Caco-2 (cell line): ENCODE results near the gene ZNF688. TPM values are rescaled to one million over a fixed set of nuclear protein-coding genes. Genes with fewer than 3 reads are reported as not detected.
A peak's percentile ranks its signal among the peaks of the same experiment; 100 is the strongest.

Source experiments
- BruUV-seq: library from RNA; stranded (reverse); fragments of 400-500 nt; replicated peaks from 2 replicates; lab custom pipeline; 2021; lab: Mats Ljungman, UMichigan
- CTCF ChIA-PET: fragments of 300-600 bp; sonication (Branson Sonifier 250); formaldehyde crosslinking; loops from one replicate; lab custom pipeline; 2022; ENCODE audit warnings: antibody characterized with exemption; lab: Charles Lee
- POLR2A ChIA-PET: fragments of 300-600 bp; sonication (Branson Sonifier 250); formaldehyde crosslinking; loops from one replicate; lab custom pipeline; 2022; ENCODE audit warnings: antibody characterized with exemption; lab: Charles Lee
- DNase-seq, 2 experiments: peaks; one replicate each; pipeline versions ENCODE4 v3.0.0 to v3.0.0-alpha.2; 2020 to 2022
- H3K27me3 ChIP-seq: replicated peaks from 2 replicates; pipeline ENCODE4 v1.6.0; 2011; ENCODE audit warnings: low read length; ENCODE audit not compliant: control insufficient read depth, insufficient read depth
- H3K36me3 ChIP-seq: 2 replicates; pipeline ENCODE4 v1.5.1; 2011; ENCODE audit warnings: low read length; ENCODE audit not compliant: control insufficient read depth, insufficient read depth
- H3K4me1 ChIP-seq: fragments of 250-450 bp; sonication (Bioruptor Pico); 2 replicates; pipeline ENCODE4 v1.5.1; 2020; ENCODE audit warnings: mild to moderate bottlenecking
- H3K4me3 ChIP-seq: 2 replicates; pipeline ENCODE4 v1.5.1; 2011; ENCODE audit warnings: low read depth, mild to moderate bottlenecking, control low read depth, low read length
- H3K9me3 ChIP-seq: fragments of 250-450 bp; sonication (Bioruptor Pico); 2 replicates; pipeline ENCODE4 v1.5.1; 2020; ENCODE audit warnings: mild to moderate bottlenecking, moderate library complexity
- H3K27ac Mint-ChIP-seq: one replicate; pipeline ENCODE4 v1.8.0; 2022; ENCODE audit warnings: mixed read lengths; ENCODE audit not compliant: unreplicated experiment
- H3K27me3 Mint-ChIP-seq: one replicate; pipeline ENCODE4 v1.8.0; 2022; ENCODE audit warnings: mixed read lengths; ENCODE audit not compliant: insufficient read depth, unreplicated experiment
- H3K36me3 Mint-ChIP-seq: one replicate; pipeline ENCODE4 v1.8.0; 2022; ENCODE audit warnings: mild to moderate bottlenecking, mixed read lengths; ENCODE audit not compliant: insufficient read depth, unreplicated experiment
- H3K4me1 Mint-ChIP-seq: one replicate; pipeline ENCODE4 v1.8.0; 2022; ENCODE audit warnings: low read depth, mixed read lengths; ENCODE audit not compliant: unreplicated experiment
- H3K4me3 Mint-ChIP-seq: one replicate; pipeline ENCODE4 v1.8.0; 2022; ENCODE audit warnings: mild to moderate bottlenecking, moderate library complexity, mixed read lengths; ENCODE audit not compliant: unreplicated experiment
- H3K9me3 Mint-ChIP-seq: one replicate; pipeline ENCODE4 v1.8.0; 2022; ENCODE audit warnings: mixed read lengths; ENCODE audit not compliant: unreplicated experiment
- intact Hi-C: fragments of 100-400 bp; cut with micrococcal nuclease; formaldehyde crosslinking; loops from one replicate; pipeline ENCODE4 v1.10.0; 2022; ENCODE audit not compliant: unreplicated experiment
- total RNA-seq: library from RNA; stranded (reverse); gene quantifications from 2 replicates; pipeline ENCODE4 v1.2.3, GENCODE V29; 2022
- TF ChIP-seq, protein P1 (sequence below), 2 experiments: fragments of 200-600 bp in 1 of 2; IDR thresholded peaks; 1 replicate in 1 of 2; 2 replicates in 1 of 2; pipeline versions ENCODE4 v1.5.1 to v1.8.0; 2011 to 2022; ENCODE audit warnings: antibody characterized with exemption in 1 of 2, control low read depth in 1 of 2, inconsistent platforms in 1 of 2, low read depth in 1 of 2, low read length in 1 of 2, mild to moderate bottlenecking in 1 of 2, moderate library complexity in 1 of 2; ENCODE audit not compliant: insufficient read depth in 1 of 2, severe bottlenecking in 1 of 2, unreplicated experiment in 1 of 2

ZNF688 gene
- total RNA-seq, 1 experiment from 2014 or later: 6.2 TPM

DNA sequence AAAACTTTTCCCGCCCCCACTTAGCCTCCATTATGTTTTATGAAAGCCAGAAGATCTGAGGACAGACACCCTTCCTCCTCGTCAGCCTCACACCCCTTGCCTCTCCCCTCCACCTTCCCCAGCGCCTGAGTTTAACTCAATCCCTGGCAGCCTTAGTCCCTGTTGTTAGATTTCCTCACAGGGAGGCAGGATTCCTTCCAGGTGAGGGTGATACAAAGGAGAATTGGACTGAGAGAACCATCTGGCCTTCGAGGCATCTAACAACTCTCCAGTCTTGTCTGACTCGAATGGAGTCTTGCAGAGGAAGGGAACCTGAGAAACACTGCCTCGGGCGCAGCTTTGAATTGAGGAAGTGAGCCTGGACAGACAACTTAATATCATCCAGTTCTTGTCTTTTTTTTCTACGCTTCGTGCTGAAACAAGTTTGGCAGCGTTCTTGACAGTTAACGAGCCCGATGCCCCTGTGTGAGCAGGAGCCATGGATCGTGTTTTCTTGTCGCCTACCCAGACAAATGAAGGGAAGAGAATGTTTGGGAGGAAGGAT lies 43.8 kb downstream of the ZNF688 start:
- TF ChIP-seq, protein P1, sequence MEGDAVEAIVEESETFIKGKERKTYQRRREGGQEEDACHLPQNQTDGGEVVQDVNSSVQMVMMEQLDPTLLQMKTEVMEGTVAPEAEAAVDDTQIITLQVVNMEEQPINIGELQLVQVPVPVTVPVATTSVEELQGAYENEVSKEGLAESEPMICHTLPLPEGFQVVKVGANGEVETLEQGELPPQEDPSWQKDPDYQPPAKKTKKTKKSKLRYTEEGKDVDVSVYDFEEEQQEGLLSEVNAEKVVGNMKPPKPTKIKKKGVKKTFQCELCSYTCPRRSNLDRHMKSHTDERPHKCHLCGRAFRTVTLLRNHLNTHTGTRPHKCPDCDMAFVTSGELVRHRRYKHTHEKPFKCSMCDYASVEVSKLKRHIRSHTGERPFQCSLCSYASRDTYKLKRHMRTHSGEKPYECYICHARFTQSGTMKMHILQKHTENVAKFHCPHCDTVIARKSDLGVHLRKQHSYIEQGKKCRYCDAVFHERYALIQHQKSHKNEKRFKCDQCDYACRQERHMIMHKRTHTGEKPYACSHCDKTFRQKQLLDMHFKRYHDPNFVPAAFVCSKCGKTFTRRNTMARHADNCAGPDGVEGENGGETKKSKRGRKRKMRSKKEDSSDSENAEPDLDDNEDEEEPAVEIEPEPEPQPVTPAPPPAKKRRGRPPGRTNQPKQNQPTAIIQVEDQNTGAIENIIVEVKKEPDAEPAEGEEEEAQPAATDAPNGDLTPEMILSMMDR (IDR thresholded peaks at IDR 0.05; ENCODE audit: insufficient read depth in 1 of 2, low read depth in 1 of 2, low read length in 1 of 2, severe bottlenecking in 1 of 2, unreplicated experiment in 1 of 2): peak in 1 of 2 experiments; percentile 1
- peaks cover 18% of the 10 kb centered on the region for H3K4me1 ChIP-seq
- peak in 1 of 2 experiments; percentile 59 for DNase-seq
- H3K4me1 Mint-ChIP-seq: peaks cover 6% of the 10 kb centered on the region
- ChIA-PET CTCF (interaction anchor here (0.9 to 1.3 kb wide), 5 partner anchors 8 to 118 kb away, joined by 3 to 15 read pairs (median 6); partner anchors contain the start of genes DCTPP1 and ZNF764), POLR2A (interaction anchor here (0.5 to 1.0 kb wide), 5 partner anchors 8 to 98 kb away, joined by 3 to 13 read pairs (median 7); partner anchors contain the start of genes DCTPP1, ZNF689 and ZNF764)
- TSS peak; percentile 87 for BruUV-seq
- no peaks in the 10 kb centered on the region for H3K27me3 Mint-ChIP-seq
- H3K27ac Mint-ChIP-seq: peak overlapping the region; percentile 75
- H3K36me3 ChIP-seq: no peaks in the 10 kb centered on the region; the same call in 1 of the 2 replicates
- H3K36me3 Mint-ChIP-seq: peaks cover 23% of the 10 kb centered on the region
- intact Hi-C loops: loop anchor here (1.0 to 10.0 kb wide), 4 partner anchors 41 to 170 kb away; partner anchors contain the start of genes DCTPP1, FBRS, PRR14 and SRCAP
- peak overlapping the region; percentile 82 for H3K4me3 Mint-ChIP-seq
- H3K27me3 ChIP-seq: no peaks in the 10 kb centered on the region
- no peaks in the 10 kb centered on the region for H3K9me3 Mint-ChIP-seq
- H3K9me3 ChIP-seq: no peaks in the 10 kb centered on the region
- H3K4me3 ChIP-seq: peak overlapping the region; percentile 26

DNA sequence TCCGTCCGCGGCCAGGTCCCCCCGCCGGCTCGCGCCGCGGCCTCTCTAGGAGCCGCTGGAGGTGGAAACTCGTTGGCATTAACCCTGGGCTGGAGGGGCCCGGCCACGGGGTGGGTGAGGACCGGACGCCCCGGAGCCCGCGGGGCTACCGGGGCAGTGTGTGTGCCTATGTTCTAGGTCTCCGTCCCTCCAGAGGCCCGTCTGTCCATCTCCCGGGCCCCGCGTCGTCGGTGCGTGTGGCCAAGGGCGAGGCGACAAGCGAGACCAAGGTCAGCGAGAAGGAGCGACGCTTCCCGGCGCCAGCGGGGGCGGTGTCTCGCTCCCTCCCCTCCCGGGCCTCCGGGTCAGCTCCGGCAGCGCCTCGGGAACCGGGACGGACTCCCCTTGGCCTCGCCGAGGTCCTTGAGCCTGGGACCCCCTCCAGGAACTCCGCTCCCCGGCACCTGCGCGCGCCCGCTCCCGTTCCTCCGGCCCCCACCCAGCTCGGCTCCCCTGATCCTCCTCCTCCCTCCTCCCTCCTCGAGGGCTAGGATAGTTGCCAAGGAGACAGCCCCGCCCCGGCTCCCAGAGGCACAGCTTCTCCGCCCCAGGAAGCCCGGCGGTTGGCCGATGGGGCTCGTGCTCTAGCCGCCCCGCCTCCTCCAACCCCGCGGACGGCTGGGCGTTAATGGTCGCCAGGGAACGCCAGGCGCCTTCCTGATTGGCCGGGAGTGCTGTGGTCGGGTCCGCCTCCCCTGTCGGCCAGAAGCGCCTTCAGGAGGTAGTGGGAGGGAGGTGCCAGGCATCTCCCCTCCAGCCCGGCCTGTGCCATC lies 44.5 kb downstream of the ZNF688 start:
- DNase-seq: peak; percentile 97 to 98
- ChIA-PET CTCF (interaction anchor here (0.6 to 1.3 kb wide), 5 partner anchors 9 to 388 kb away, joined by 3 to 15 read pairs (median 6); partner anchors contain the start of genes DCTPP1 and ZNF764), POLR2A (interaction anchor here (0.5 to 1.0 kb wide), 7 partner anchors 9 to 109 kb away, joined by 3 to 13 read pairs (median 7); partner anchors contain the start of genes DCTPP1, ZNF689 and ZNF764)
- H3K36me3 Mint-ChIP-seq: peaks cover 23% of the 10 kb centered on the region
- H3K36me3 ChIP-seq: no peaks in the 10 kb centered on the region; the same call in 1 of the 2 replicates
- peak overlapping the region; percentile 82 for H3K4me3 Mint-ChIP-seq
- no peaks in the 10 kb centered on the region for H3K27me3 Mint-ChIP-seq
- H3K27ac Mint-ChIP-seq: peak overlapping the region; percentile 75
- no peaks in the 10 kb centered on the region for H3K27me3 ChIP-seq
- no TSS peak for BruUV-seq
- H3K9me3 ChIP-seq: no peaks in the 10 kb centered on the region
- H3K4me1 Mint-ChIP-seq: peaks cover 12% of the 10 kb centered on the region
- TF ChIP-seq, protein P1 (IDR thresholded peaks at IDR 0.05; ENCODE audit: insufficient read depth in 1 of 2, low read depth in 1 of 2, low read length in 1 of 2, severe bottlenecking in 1 of 2, unreplicated experiment in 1 of 2): peak; percentile 36 to 43
- H3K4me1 ChIP-seq: peaks cover 25% of the 10 kb centered on the region
- no peaks in the 10 kb centered on the region for H3K9me3 Mint-ChIP-seq
- H3K4me3 ChIP-seq: peak overlapping the region; percentile 69
- intact Hi-C loops: loop anchor here (1.0 to 10.0 kb wide), 4 partner anchors 41 to 170 kb away; partner anchors contain the start of genes DCTPP1, FBRS, PRR14 and SRCAP
